HepG2 (cell line): ENCODE results near the gene SPINK9. TPM values are rescaled to one million over a fixed set of nuclear protein-coding genes. Genes with fewer than 3 reads are reported as not detected.

Experiments used
- ATAC-seq: fragments of 200-7000 bp; cut with Tn5 transposase; 3 replicates; pipeline ENCODE4 v1.9.1; 2020; ENCODE audit warnings: mild to moderate bottlenecking, moderate library complexity
- BruUV-seq: library from RNA; stranded (reverse); fragments of 400-500 nt; replicated peaks from 2 replicates; lab custom pipeline; 2021; lab: Mats Ljungman, UMichigan
- CTCF ChIA-PET: fragments of 300-600 bp; formaldehyde crosslinking; extraction: SDS; loops from one replicate; lab custom pipeline; 2021; ENCODE audit warnings: low total read pairs, inconsistent platforms, low intra/inter-chr PET ratio; lab: Yijun Ruan, JAX
- POLR2A ChIA-PET: fragments of 350-600 bp; sonication (Branson Sonifier 250); formaldehyde crosslinking; loops from one replicate; lab custom pipeline; 2020; ENCODE audit warnings: antibody characterized with exemption, inconsistent platforms; lab: Yijun Ruan, JAX
- DNase-seq: peaks from one replicate; pipeline ENCODE4 v3.0.0-alpha.2; 2015; ENCODE audit warnings: low spot score
- FAIRE-seq: peaks from 3 replicates; lab custom pipeline; 2011; peaks lifted over from hg19 to GRCh38; lab: Jason Lieb, UNC
- H2AFZ ChIP-seq: one replicate; pipeline ENCODE4 v1.6.1; 2011; ENCODE audit warnings: low read length, inconsistent platforms
- H3K27ac ChIP-seq: fragments of 300-600 bp; 3 replicates; pipeline ENCODE4 v1.8.0; 2011; ENCODE audit warnings: mixed run types, mild to moderate bottlenecking, mixed read lengths, low read length, inconsistent platforms; ENCODE audit not compliant: insufficient read depth; ENCODE audit errors: extremely low read length
- H3K27me3 ChIP-seq, 2 experiments: fragments of 200-600 bp in 1 of 2; 2 replicates in 1 of 2; 3 replicates in 1 of 2; pipeline versions ENCODE4 v1.6.0 to v1.8.0; 2011; ENCODE audit warnings: low read length in 2 of 2, mild to moderate bottlenecking in 2 of 2, moderate library complexity in 2 of 2, inconsistent platforms in 1 of 2; ENCODE audit not compliant: insufficient read depth in 2 of 2, control insufficient read depth in 1 of 2
- H3K36me3 ChIP-seq, 2 experiments: fragments of 200-600 bp in 1 of 2; replicated peaks in 1 of 2; 2 replicates in 1 of 2; 3 replicates in 1 of 2; pipeline versions ENCODE4 v1.5.1 to v1.8.0; 2011; ENCODE audit warnings: low read length in 2 of 2, inconsistent platforms in 1 of 2; ENCODE audit not compliant: insufficient read depth in 2 of 2, control insufficient read depth in 1 of 2
- H3K4me1 ChIP-seq: 2 replicates; pipeline ENCODE4 v1.5.1; 2012; ENCODE audit warnings: low read length, inconsistent platforms; ENCODE audit not compliant: insufficient read depth
- H3K4me2 ChIP-seq: 2 replicates; pipeline ENCODE4 v1.6.0; 2011; ENCODE audit warnings: low read depth, low read length, inconsistent platforms
- H3K4me3 ChIP-seq, 3 experiments: fragments of 200-600 bp in 1 of 3; sonication (generic), shearing (Covaris generic) in 1 of 3; replicated peaks in 1 of 3; 2 replicates each; pipeline ENCODE4 v1.5.1; 2011 to 2016; ENCODE audit warnings: low read length in 3 of 3, inconsistent platforms in 2 of 3, low read depth in 2 of 3, mild to moderate bottlenecking in 2 of 3, control low read depth in 1 of 3, mixed read lengths in 1 of 3; ENCODE audit not compliant: insufficient read depth in 1 of 3
- H3K79me2 ChIP-seq: one replicate; pipeline ENCODE4 v1.6.1; 2011; ENCODE audit warnings: low read length, inconsistent platforms; ENCODE audit not compliant: insufficient read depth
- H3K9ac ChIP-seq: 2 replicates; pipeline ENCODE4 v1.6.0; 2011; ENCODE audit warnings: mild to moderate bottlenecking, low read depth, low read length, inconsistent platforms; ENCODE audit not compliant: insufficient read depth
- H3K9me3 ChIP-seq: 2 replicates; pipeline ENCODE4 v1.5.1; 2012; ENCODE audit warnings: mild to moderate bottlenecking, low read length
- H4K20me1 ChIP-seq: 2 replicates; pipeline ENCODE4 v1.6.0; 2011; ENCODE audit warnings: inconsistent platforms, mild to moderate bottlenecking, low read length, moderate library complexity; ENCODE audit not compliant: insufficient read depth
- ZBTB7A ChIP-seq: sonication (generic); formaldehyde crosslinking; IDR thresholded peaks from 2 replicates; pipeline ENCODE4 v1.8.0; 2022; ENCODE audit warnings: mild to moderate bottlenecking, missing genetic modification reagents
- ZNF256 ChIP-seq: sonication (generic); formaldehyde crosslinking; conservative IDR thresholded peaks from 2 replicates; pipeline ENCODE4 v1.4.0; 2020; ENCODE audit warnings: missing genetic modification reagents
- ZNF672 ChIP-seq: sonication (generic); formaldehyde crosslinking; IDR thresholded peaks from 2 replicates; pipeline ENCODE4 v1.8.1; 2022; ENCODE audit warnings: missing genetic modification reagents
- ZNF749 ChIP-seq: sonication (generic); formaldehyde crosslinking; IDR thresholded peaks from 2 replicates; pipeline ENCODE4 v1.8.0; 2022; ENCODE audit warnings: mild to moderate bottlenecking, missing genetic modification reagents, moderate library complexity, borderline replicate concordance
- WGBS: methylation state at CpG from one replicate; pipeline ENCODE4 v1.1.6; 2017; ENCODE audit warnings: low lambda C conversion rate; 5-methylcytosine and 5-hydroxymethylcytosine counted together
- in situ Hi-C: cut with HindIII; loops from 2 replicates; pipeline ENCODE4 v1.10.0; 2017; ENCODE audit warnings: low pct_unique_long_range_greater_than_20kb; ENCODE audit not compliant: extremely low pct_ligation_motif_present
- intact Hi-C: fragments of 100-400 bp; cut with micrococcal nuclease; formaldehyde crosslinking; loops from one replicate; pipeline ENCODE4 v1.10.0; 2022; ENCODE audit not compliant: unreplicated experiment
- polyA plus RNA-seq, 8 experiments: library from polyadenylated mRNA; depleted of rRNA in 3 of 8; stranded (reverse) in 7 of 8; unstranded in 1 of 8; fragments of >200 nt; fragmentation: Illumina TruSeq in 4 of 8; extraction: Trizol in 4 of 8; gene quantifications; 2 replicates each; pipeline versions ENCODE4 v1.2.1 to v1.2.3, GENCODE V29; 2011 to 2016; ENCODE audit warnings: low read depth in 4 of 8, missing spikeins in 1 of 8, mixed read lengths in 1 of 8; ENCODE audit not compliant: insufficient read depth in 1 of 8
- total RNA-seq, 5 experiments: library from RNA; depleted of rRNA; stranded (reverse); fragments of >200 nt; fragmentation: Illumina TruSeq; extraction: Trizol; gene quantifications; 2 replicates each; pipeline ENCODE4 v1.2.3, GENCODE V29; 2016; ENCODE audit warnings: low read depth in 1 of 5
- TF ChIP-seq, protein P1 (sequence below): sonication (generic); formaldehyde crosslinking; IDR thresholded peaks from 2 replicates; pipeline ENCODE4 v1.4.0; 2020; ENCODE audit warnings: missing genetic modification reagents
- TF ChIP-seq, protein P2 (sequence below), 2 experiments: sonication (generic) in 1 of 2; formaldehyde crosslinking in 1 of 2; IDR thresholded peaks; 2 replicates each; pipeline versions ENCODE4 v1.5.1 to v1.6.1; 2011 to 2020; ENCODE audit warnings: borderline replicate concordance in 1 of 2, low read depth in 1 of 2, low read length in 1 of 2, mild to moderate bottlenecking in 1 of 2, missing genetic modification reagents in 1 of 2, moderate library complexity in 1 of 2

The SPINK9 gene
- total and polyA plus RNA-seq, 2 of the 13 experiments (the other 11 are each of a cell fraction or from before 2014, with no cell fraction given): not detected

DNA sequence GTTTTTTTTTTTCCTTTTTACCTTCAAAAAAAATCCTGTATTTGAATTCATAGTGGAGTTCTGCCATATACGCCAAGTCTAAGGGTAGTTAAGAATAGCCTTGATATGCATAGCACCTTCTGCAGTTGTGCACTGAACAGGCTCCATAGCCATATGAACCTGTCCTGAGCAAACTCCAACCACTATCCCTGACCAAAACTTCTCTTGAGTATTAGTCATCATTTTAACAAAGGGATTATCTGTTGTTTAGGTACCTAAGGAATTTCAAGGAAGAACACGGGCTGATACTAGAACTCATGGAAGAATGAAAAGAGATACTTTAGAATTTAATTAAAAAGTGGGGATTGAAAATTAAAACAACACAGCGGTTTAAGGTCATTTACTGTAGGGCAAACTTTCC lies 46.5 kb downstream of the SPINK9 start:
- intact Hi-C loops: loop anchor here (2.0 to 10.0 kb wide), 3 partner anchors 17 to 545 kb away; no protein-coding TSS in a partner anchor
- ChIA-PET CTCF (no interaction called here), POLR2A (interaction anchor here (1.1 kb wide), 2 partner anchors 12 to 17 kb away, joined by 3 to 9 read pairs; no protein-coding TSS in a partner anchor)
- Histone ChIP-seq H3K27me3 (no peaks in the 10 kb centered on the region), H3K9ac (no peak overlapping the region), H3K4me1 (peaks cover 39% of the 10 kb centered on the region), H3K79me2 (peaks cover 26% of the 10 kb centered on the region), H2AFZ (no peak overlapping the region), H3K27ac (no peak overlapping the region), H4K20me1 (no peaks in the 10 kb centered on the region), H3K9me3 (no peaks in the 10 kb centered on the region), H3K36me3 (no peaks in the 10 kb centered on the region; a peak in 1 of 5 replicates), H3K4me2 (no peak overlapping the region), H3K4me3 (no peak overlapping the region)
- ATAC-seq (no peak), DNase-seq (peak; percentile 3), FAIRE-seq (no peak)
- TF ChIP-seq ZNF256 (CRISPR knock-in tag): no peak
- TF ChIP-seq ZBTB7A: no peak
- TF ChIP-seq ZNF749 (CRISPR knock-in tag): no peak
- TF ChIP-seq, protein P1, sequence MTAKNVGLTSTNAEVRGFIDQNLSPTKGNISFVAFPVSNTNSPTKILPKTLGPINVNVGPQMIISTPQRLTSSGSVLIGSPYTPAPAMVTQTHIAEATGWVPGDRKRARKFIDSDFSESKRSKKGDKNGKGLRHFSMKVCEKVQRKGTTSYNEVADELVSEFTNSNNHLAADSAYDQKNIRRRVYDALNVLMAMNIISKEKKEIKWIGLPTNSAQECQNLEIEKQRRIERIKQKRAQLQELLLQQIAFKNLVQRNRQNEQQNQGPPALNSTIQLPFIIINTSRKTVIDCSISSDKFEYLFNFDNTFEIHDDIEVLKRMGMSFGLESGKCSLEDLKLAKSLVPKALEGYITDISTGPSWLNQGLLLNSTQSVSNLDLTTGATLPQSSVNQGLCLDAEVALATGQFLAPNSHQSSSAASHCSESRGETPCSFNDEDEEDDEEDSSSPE (CRISPR knock-in tag): no peak
- in situ Hi-C loops: no loop called here
- BruUV-seq: no TSS peak
- WGBS: 84% methylated on average over 3 of the region's 3 CpGs

DNA sequence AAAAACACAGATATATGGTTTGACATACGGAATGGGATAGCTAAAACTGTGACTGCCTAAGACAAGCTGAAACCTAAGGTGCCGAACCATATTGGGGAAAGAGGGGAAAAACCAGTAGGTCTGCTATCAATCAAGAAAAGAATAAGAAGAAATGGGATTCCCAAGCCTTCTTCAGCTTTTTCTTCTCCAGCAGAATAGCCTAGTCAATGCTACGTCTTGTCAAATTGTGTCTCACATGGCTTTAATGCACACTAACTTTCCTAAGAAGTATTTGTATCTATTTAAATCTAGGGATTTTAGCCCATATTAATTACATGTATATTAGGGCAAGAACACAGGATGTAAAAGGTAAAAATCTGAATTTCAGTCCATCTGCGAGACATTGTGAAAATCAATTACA lies 47.6 kb downstream of the SPINK9 start:
- peak overlapping the region; percentile 87 for H3K9ac ChIP-seq
- intact Hi-C loops: loop anchor here (2.0 to 10.0 kb wide), 3 partner anchors 16 to 546 kb away; no protein-coding TSS in a partner anchor
- H2AFZ ChIP-seq: peak overlapping the region; percentile 95
- CTCF ChIA-PET: no interaction called here
- peaks cover 43% of the 10 kb centered on the region for H3K4me1 ChIP-seq
- H4K20me1 ChIP-seq: no peaks in the 10 kb centered on the region
- ATAC-seq (no peak), DNase-seq (no peak)
- TF ChIP-seq, protein P2, sequence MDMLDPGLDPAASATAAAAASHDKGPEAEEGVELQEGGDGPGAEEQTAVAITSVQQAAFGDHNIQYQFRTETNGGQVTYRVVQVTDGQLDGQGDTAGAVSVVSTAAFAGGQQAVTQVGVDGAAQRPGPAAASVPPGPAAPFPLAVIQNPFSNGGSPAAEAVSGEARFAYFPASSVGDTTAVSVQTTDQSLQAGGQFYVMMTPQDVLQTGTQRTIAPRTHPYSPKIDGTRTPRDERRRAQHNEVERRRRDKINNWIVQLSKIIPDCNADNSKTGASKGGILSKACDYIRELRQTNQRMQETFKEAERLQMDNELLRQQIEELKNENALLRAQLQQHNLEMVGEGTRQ (IDR thresholded peaks at IDR 0.05; ENCODE audit: low read depth, low read length): no peak
- TF ChIP-seq, protein P2 (CRISPR knock-in tag; IDR thresholded peaks at IDR 0.05; ENCODE audit: borderline replicate concordance): 0 out of 2 replicates have a peak, but pooled peaks have one; percentile 24
- no peak for TF ChIP-seq ZNF672 (CRISPR knock-in tag)
- TF ChIP-seq, all 625 proteins: peak for 1
- in situ Hi-C loops: no loop called here
- H3K4me3 ChIP-seq: peak overlapping the region; percentile 45 to 92 (median 80); a peak in 5 of 6 replicates
- peaks cover 34% of the 10 kb centered on the region for H3K79me2 ChIP-seq
- no peak for FAIRE-seq
- H3K27ac ChIP-seq: peak overlapping the region; percentile 85
- POLR2A ChIA-PET: interaction anchor here (1.1 kb wide), 2 partner anchors 11 to 16 kb away, joined by 3 to 9 read pairs; no protein-coding TSS in a partner anchor
- WGBS: 37% methylated on average over 4 of the region's 4 CpGs
- H3K27me3 ChIP-seq: no peaks in the 10 kb centered on the region
- BruUV-seq: TSS peak; percentile 95
- no peaks in the 10 kb centered on the region for H3K9me3 ChIP-seq
- peak overlapping the region; percentile 84 for H3K4me2 ChIP-seq
- no peaks in the 10 kb centered on the region; a peak in 1 of 5 replicates for H3K36me3 ChIP-seq
